Uterus (tissue), 4 donors: ENCODE data around the gene OR10K1. TPM values are rescaled to one million over a fixed set of nuclear protein-coding genes. Genes with fewer than 3 reads are reported as not detected.

Experiments used
- DNase-seq, 2 donors: peaks; one replicate each; pipeline ENCODE4 v3.0.0-alpha.2; 2019 to 2020
- H3K27ac ChIP-seq, 2 donors: fragments of 200-600 bp; sonication (generic); 1 replicate in 1 of 2; 2 replicates in 1 of 2; pipeline ENCODE4 v1.5.1; 2016 to 2018
- H3K27me3 ChIP-seq, 2 donors: fragments of 200-600 bp; sonication (generic); one replicate each; pipeline ENCODE4 v1.5.1; 2018 to 2019; ENCODE audit warnings: control low read depth in 1 of 2
- H3K36me3 ChIP-seq, 2 donors: fragments of 200-600 bp; sonication (generic); one replicate each; pipeline ENCODE4 v1.5.1; 2019; ENCODE audit warnings: control low read depth in 1 of 2
- H3K4me1 ChIP-seq, 2 donors: fragments of 200-600 bp; sonication (generic); one replicate each; pipeline ENCODE4 v1.5.1; 2018 to 2019; ENCODE audit warnings: control low read depth in 1 of 2
- H3K4me3 ChIP-seq, 2 donors: fragments of 200-600 bp; sonication (generic); 1 replicate in 1 of 2; 2 replicates in 1 of 2; pipeline ENCODE4 v1.5.1; 2018 to 2019; ENCODE audit warnings: mild to moderate bottlenecking in 1 of 2
- H3K9me3 ChIP-seq, 2 donors: fragments of 200-600 bp; sonication (generic); one replicate each; pipeline ENCODE4 v1.5.1; 2019; ENCODE audit warnings: control low read depth in 1 of 2
- CTCF ChIP-seq, 4 experiments: fragments of 200-600 bp in 2 of 4; fragments of 450-650 bp in 2 of 4; sonication (generic) in 2 of 4; IDR thresholded peaks; one replicate each; pipeline ENCODE4 v1.5.1; 2016 to 2019; ENCODE audit warnings: antibody characterized with exemption in 4 of 4, mild to moderate bottlenecking in 2 of 4, moderate library complexity in 1 of 4
- POLR2A ChIP-seq, 2 donors: fragments of 450-650 bp; IDR thresholded peaks; one replicate each; pipeline ENCODE4 v1.6.1; 2016; ENCODE audit warnings: antibody characterized with exemption in 2 of 2, mild to moderate bottlenecking in 1 of 2, moderate library complexity in 1 of 2
- intact Hi-C: fragments of 100-400 bp; cut with DNase I; formaldehyde crosslinking; loops from one replicate; pipeline ENCODE4 v1.15.1; 2023; ENCODE audit warnings: low total_unique reads
- total RNA-seq, 4 donors: library from RNA; depleted of rRNA in 3 of 4; stranded (reverse); fragments of >200 nt in 3 of 4; gene quantifications; one replicate each; pipeline versions ENCODE4 v1.1.0 to v1.2.4, GENCODE V29; 2014 to 2023
- donor health status: DM: yes; HTN: yes; CAD: no.

OR10K1 gene
- total RNA-seq, 4 donors from 2014 or later: not detected

DNA sequence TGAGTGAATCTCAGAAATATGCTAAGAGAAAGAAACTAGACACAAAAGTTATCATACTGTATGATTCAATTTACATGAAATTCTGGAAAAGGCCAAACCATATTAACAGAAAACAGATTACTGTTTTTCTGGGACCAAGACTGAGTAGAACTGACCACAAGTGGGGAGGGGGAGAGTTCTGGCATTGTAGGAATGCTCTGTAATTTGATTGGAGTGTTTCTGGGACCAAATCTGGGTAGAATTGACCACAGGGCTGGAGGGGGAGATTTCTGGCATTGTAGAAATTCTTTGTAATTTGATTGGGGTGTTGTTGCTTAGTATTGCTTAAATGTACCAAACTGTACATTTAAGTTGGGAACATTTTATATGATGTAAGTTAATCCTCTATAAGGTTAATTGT lies 3.4 kb upstream of the OR10K1 start:
- TF ChIP-seq POLR2A (IDR thresholded peaks at IDR 0.05) (no peak), CTCF (IDR thresholded peaks at IDR 0.05) (no peak)
- no peak overlapping the region for H3K4me3 ChIP-seq
- no peaks in the 10 kb centered on the region for H3K36me3 ChIP-seq
- no peaks in the 10 kb centered on the region for H3K27me3 ChIP-seq
- H3K27ac ChIP-seq: no peak overlapping the region
- intact Hi-C loops: no loop called here
- H3K4me1 ChIP-seq: no peaks in the 10 kb centered on the region
- H3K9me3 ChIP-seq: no peaks in the 10 kb centered on the region
- DNase-seq: no peak

GRCh38 chr1:158471920-158472319 lies 10.3 kb downstream of the OR10K1 start, which contains the start of gene OR10R2:
Gene OR10R2 (plus strand): TSS chr1:158472220. CDS start chr1:158472326, 106 bp downstream.
- DNase-seq: no peak
- Histone ChIP-seq H3K9me3 (no peaks in the 10 kb centered on the region), H3K4me1 (no peaks in the 10 kb centered on the region), H3K27me3 (no peaks in the 10 kb centered on the region), H3K36me3 (peaks cover 0 to 3% of the 10 kb centered on the region in 2 donors), H3K4me3 (no peak within 1 kb of the TSS), H3K27ac (no peak within 1 kb of the TSS)
- intact Hi-C loops: no loop called here
- TF ChIP-seq POLR2A (IDR thresholded peaks at IDR 0.05) (no peak), CTCF (IDR thresholded peaks at IDR 0.05) (no peak)

DNA sequence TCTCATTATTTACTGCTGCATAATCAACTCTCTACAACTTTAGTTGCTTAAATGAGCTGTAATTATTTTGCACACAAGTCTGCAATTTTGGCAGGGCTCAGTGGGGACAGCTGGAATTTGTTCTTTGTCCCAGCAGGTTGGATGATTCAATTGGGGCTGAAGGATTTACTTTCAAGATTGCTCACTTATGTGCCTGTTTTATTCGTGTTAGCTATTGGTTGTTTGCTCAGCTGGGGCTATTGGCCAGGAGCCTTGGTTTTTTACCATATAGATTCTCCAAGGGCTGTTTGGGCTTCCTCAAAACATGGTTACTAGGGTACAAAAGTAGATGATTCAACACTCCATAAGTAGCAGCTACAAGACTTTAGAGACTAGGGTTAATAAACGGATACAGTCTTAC lies 23.8 kb downstream of the OR10K1 start:
- Histone ChIP-seq H3K27ac (no peak overlapping the region), H3K4me1 (no peaks in the 10 kb centered on the region), H3K4me3 (no peak overlapping the region), H3K36me3 (no peaks in the 10 kb centered on the region), H3K27me3 (no peaks in the 10 kb centered on the region), H3K9me3 (no peaks in the 10 kb centered on the region)
- no peak for DNase-seq
- intact Hi-C loops: no loop called here
- TF ChIP-seq CTCF (IDR thresholded peaks at IDR 0.05) (no peak), POLR2A (IDR thresholded peaks at IDR 0.05) (no peak)

- no peak for DNase-seq
- no peaks in the 10 kb centered on the region for H3K9me3 ChIP-seq
- H3K4me1 ChIP-seq: no peaks in the 10 kb centered on the region
- H3K27ac ChIP-seq: no peak overlapping the region
- intact Hi-C loops: no loop called here
- no peak overlapping the region for H3K4me3 ChIP-seq
- no peaks in the 10 kb centered on the region for H3K36me3 ChIP-seq
- TF ChIP-seq CTCF (IDR thresholded peaks at IDR 0.05): no peak
- no peak for TF ChIP-seq POLR2A (IDR thresholded peaks at IDR 0.05)
- H3K27me3 ChIP-seq: no peaks in the 10 kb centered on the region
Measured at GRCh38 chr1:158491316-158491715, 29.7 kb downstream of the OR10K1 start.

DNA sequence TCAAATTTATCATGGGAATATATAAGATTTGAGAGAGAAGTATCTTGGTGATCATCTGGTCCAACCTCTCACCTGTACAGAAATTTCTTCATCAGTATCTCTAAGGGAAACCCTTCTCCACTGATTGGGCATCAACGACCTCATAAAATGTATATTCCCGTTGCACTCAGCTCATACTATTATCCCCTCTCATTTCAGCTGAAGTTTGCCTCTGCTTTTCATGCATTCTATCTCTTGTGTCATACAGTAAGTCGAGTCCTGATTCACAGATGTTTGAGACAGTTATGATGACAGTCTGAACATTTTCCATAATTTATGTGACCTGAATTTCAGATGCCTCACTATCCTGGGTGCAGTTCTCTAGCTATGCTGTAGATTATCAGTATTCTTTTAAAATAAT lies 31.4 kb downstream of the OR10K1 start:
- Histone ChIP-seq H3K4me3 (no peak overlapping the region), H3K4me1 (no peaks in the 10 kb centered on the region), H3K27me3 (no peaks in the 10 kb centered on the region), H3K27ac (no peak overlapping the region), H3K36me3 (no peaks in the 10 kb centered on the region), H3K9me3 (no peaks in the 10 kb centered on the region)
- DNase-seq: no peak
- TF ChIP-seq CTCF (IDR thresholded peaks at IDR 0.05): no peak
- TF ChIP-seq POLR2A (IDR thresholded peaks at IDR 0.05): no peak
- intact Hi-C loops: no loop called here
